Measurements from ENCODE around the gene GEMIN7. TPM values are rescaled to one million over a fixed set of nuclear protein-coding genes. Genes with fewer than 3 reads are reported as not detected.
A peak's percentile ranks its signal among the peaks of the same experiment; 100 is the strongest.

Gene GEMIN7
- total and polyA plus RNA-seq, 2 of the 13 experiments (the other 11 are each of a cell fraction or from before 2014, with no cell fraction given), result 24.1 to 30.6 TPM

GRCh38 chr19:45059258-45059965 lies 19.6 kb upstream of the GEMIN7 start (continued):
- TF ChIP-seq PCBP2 (optimal IDR thresholded peaks at IDR 0.05; ENCODE audit: low read depth, low read length, poor library complexity, severe bottlenecking) (no peak), HMGXB4 (CRISPR knock-in tag; IDR thresholded peaks at IDR 0.05; ENCODE audit: borderline replicate concordance in 1 of 2, low read depth in 1 of 2) (0 out of 4 replicates have a peak, but pooled peaks of 1 of the 2 experiments have one; percentile 40), BORCS8-MEF2B (CRISPR knock-in tag; IDR thresholded peaks at IDR 0.05) (no peak), ZZZ3 (CRISPR knock-in tag; IDR thresholded peaks at IDR 0.05; ENCODE audit: borderline replicate concordance) (no peak), ZSCAN5A (CRISPR knock-in tag; IDR thresholded peaks at IDR 0.05; ENCODE audit: borderline replicate concordance) (no peak), YY1 (IDR thresholded peaks at IDR 0.05; ENCODE audit: insufficient read depth, insufficient replicate concordance, low read depth, low read length) (no peak), ATF3 (CRISPR knock-in tag; IDR thresholded peaks at IDR 0.05) (no peak), FOXC1 (CRISPR knock-in tag; IDR thresholded peaks at IDR 0.05; ENCODE audit: borderline replicate concordance) (no peak), SOX6 (IDR thresholded peaks at IDR 0.05) (no peak), SOX6 (CRISPR knock-in tag; IDR thresholded peaks at IDR 0.05) (no peak), MED1 (CRISPR knock-in tag; IDR thresholded peaks at IDR 0.05) (peak; percentile 35; the same call in 1 of the 2 replicates), SMAD1 (CRISPR knock-in tag; IDR thresholded peaks at IDR 0.05; ENCODE audit: borderline replicate concordance, low read depth) (0 out of 2 replicates have a peak, but pooled peaks have one; percentile 40), AKAP8 (CRISPR knock-in tag; IDR thresholded peaks at IDR 0.05) (no peak), ATM (IDR thresholded peaks at IDR 0.05; ENCODE audit: borderline replicate concordance) (no peak), PAXIP1 (CRISPR knock-in tag; conservative IDR thresholded peaks at IDR 0.05) (no peak), MIXL1 (CRISPR knock-in tag; IDR thresholded peaks at IDR 0.05) (0 out of 2 replicates have a peak, but pooled peaks have one; percentile 22), REXO4 (CRISPR knock-in tag; IDR thresholded peaks at IDR 0.05; ENCODE audit: borderline replicate concordance) (no peak), HNRNPUL1 (IDR thresholded peaks at IDR 0.05; ENCODE audit: low read depth, low read length) (no peak), THAP11 (CRISPR knock-in tag; IDR thresholded peaks at IDR 0.05) (peak; percentile 38; the same call in 1 of the 2 replicates), ZNF615 (CRISPR knock-in tag; IDR thresholded peaks at IDR 0.05; ENCODE audit: borderline replicate concordance) (no peak), BCL3 (CRISPR knock-in tag; IDR thresholded peaks at IDR 0.05) (no peak)
